GM12873 (cell line): Measurements from ENCODE around the gene VCX2.

Source experiments
- CTCF ChIP-seq: IDR thresholded peaks from 2 replicates; pipeline ENCODE4 v1.5.1; 2012; ENCODE audit warnings: low read depth, mild to moderate bottlenecking, moderate library complexity, low read length, control low read depth; ENCODE audit not compliant: insufficient read depth; ENCODE audit errors: missing control alignments

VCX2 gene

DNA sequence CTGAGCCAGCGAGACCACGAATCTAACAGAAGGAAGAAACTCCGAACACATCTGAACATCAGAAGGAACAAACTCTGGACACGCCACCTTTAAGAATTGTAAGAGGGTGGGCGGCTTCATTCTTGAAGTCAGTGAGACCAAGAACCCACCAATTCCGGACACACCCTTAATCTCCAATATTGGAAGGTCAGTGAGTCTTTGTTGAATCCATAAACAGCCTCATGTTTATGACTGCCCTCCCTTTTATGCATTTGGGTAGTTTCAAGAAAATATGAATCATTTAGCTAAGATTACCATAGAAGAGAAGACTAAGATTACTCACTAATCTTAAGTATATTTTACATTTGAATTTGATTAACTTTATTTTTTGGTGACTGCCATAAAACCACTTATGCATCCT lies 48.5 kb downstream of the VCX2 start:
- no peak for TF ChIP-seq CTCF
